SK-N-SH treated with all-trans-retinoic acid at 6 μM for 48 hours (cell line): Measurements from ENCODE around the gene NGEF.

Experiments used
- ATAC-seq: fragments of 200-7000 bp; cut with Tn5 transposase; 3 replicates; pipeline ENCODE4 v1.9.1; 2020; ENCODE audit warnings: mild to moderate bottlenecking, moderate library complexity
- BACH2 ChIP-seq: fragments of 250-450 bp; sonication (Bioruptor Pico); IDR thresholded peaks from 2 replicates; pipeline ENCODE4 v1.9.0; 2021; ENCODE audit warnings: mild to moderate bottlenecking, borderline replicate concordance
- CREB5 ChIP-seq: fragments of 250-450 bp; sonication (Bioruptor Pico); IDR thresholded peaks from 2 replicates; pipeline ENCODE4 v1.5.1; 2020; ENCODE audit warnings: low read depth, mild to moderate bottlenecking, moderate library complexity
- CSRNP3 ChIP-seq: fragments of 250-450 bp; sonication (Bioruptor Pico); IDR thresholded peaks from 2 replicates; pipeline ENCODE4 v1.5.1; 2021; ENCODE audit warnings: mild to moderate bottlenecking, moderate library complexity
- GLIS3 ChIP-seq: fragments of 250-450 bp; sonication (Bioruptor Pico); IDR thresholded peaks from 2 replicates; pipeline ENCODE4 v1.5.0; 2020; ENCODE audit warnings: mild to moderate bottlenecking, moderate library complexity
- PPARA ChIP-seq: fragments of 250-450 bp; sonication (Bioruptor Pico); IDR thresholded peaks from 2 replicates; pipeline ENCODE4 v1.5.0; 2020; ENCODE audit warnings: mild to moderate bottlenecking, borderline replicate concordance
- RARB ChIP-seq: fragments of 250-450 bp; sonication (Bioruptor Pico); IDR thresholded peaks from 2 replicates; pipeline ENCODE4 v1.8.0; 2021; ENCODE audit warnings: mild to moderate bottlenecking, moderate library complexity
- SNAI2 ChIP-seq: fragments of 250-450 bp; sonication (Bioruptor Pico); IDR thresholded peaks from 2 replicates; pipeline ENCODE4 v1.5.0; 2020; ENCODE audit warnings: mild to moderate bottlenecking, moderate library complexity
- TCF4 ChIP-seq: fragments of 250-450 bp; sonication (Bioruptor Pico); IDR thresholded peaks from 2 replicates; pipeline ENCODE4 v1.8.0; 2021; ENCODE audit warnings: mild to moderate bottlenecking, moderate library complexity, borderline replicate concordance
- TOX ChIP-seq: fragments of 250-450 bp; sonication (Bioruptor Pico); IDR thresholded peaks from 2 replicates; pipeline ENCODE4 v1.8.0; 2021; ENCODE audit warnings: mild to moderate bottlenecking, moderate library complexity, borderline replicate concordance
- TSHZ2 ChIP-seq: fragments of 250-450 bp; sonication (Bioruptor Pico); IDR thresholded peaks from 2 replicates; pipeline ENCODE4 v1.5.0; 2020; ENCODE audit warnings: mild to moderate bottlenecking, moderate library complexity
- ZC3H10 ChIP-seq: fragments of 250-450 bp; sonication (Bioruptor Pico); IDR thresholded peaks from 2 replicates; pipeline ENCODE4 v1.5.1; 2021; ENCODE audit warnings: mild to moderate bottlenecking, moderate library complexity
- ZFP30 ChIP-seq: fragments of 450-650 bp; formaldehyde crosslinking; IDR thresholded peaks from 2 replicates; pipeline ENCODE4 v1.5.0; 2022; ENCODE audit warnings: mild to moderate bottlenecking, moderate library complexity
- ZNF565 ChIP-seq: fragments of 450-650 bp; formaldehyde crosslinking; conservative IDR thresholded peaks from 2 replicates; pipeline ENCODE4 v1.5.0; 2020; ENCODE audit warnings: low read depth, mild to moderate bottlenecking, moderate library complexity
- ZNF70 ChIP-seq: fragments of 450-650 bp; formaldehyde crosslinking; IDR thresholded peaks from 2 replicates; pipeline ENCODE4 v1.5.0; 2020; ENCODE audit warnings: mild to moderate bottlenecking, moderate library complexity
- ZNF8 ChIP-seq: fragments of 450-650 bp; formaldehyde crosslinking; IDR thresholded peaks from 2 replicates; pipeline ENCODE4 v1.5.0; 2020; ENCODE audit warnings: mild to moderate bottlenecking, moderate library complexity
- TF ChIP-seq, protein P1 (sequence below): fragments of 250-450 bp; sonication (Bioruptor Pico); IDR thresholded peaks from 2 replicates; pipeline ENCODE4 v1.8.0; 2020; ENCODE audit warnings: mild to moderate bottlenecking, moderate library complexity, borderline replicate concordance

Gene NGEF

DNA sequence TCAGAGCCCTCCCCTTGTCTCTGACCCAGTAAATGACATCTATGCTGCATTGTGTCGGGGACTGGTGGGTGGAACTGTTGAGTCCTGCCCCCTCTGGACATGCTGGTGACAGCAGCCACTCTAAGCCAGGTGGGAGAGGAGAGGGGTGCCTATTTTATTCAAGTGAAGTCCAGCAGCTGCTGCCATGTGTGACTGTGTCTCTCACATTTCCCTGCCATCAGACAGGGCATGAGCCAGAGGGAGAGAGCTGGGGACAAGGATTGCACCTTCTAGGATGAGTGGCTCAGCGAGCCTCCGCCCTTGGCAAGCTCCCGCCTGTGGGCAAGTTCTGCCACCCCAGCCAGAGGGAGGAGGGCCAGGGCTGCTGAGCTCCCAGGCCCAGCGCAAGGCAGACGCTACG lies 13.7 kb downstream of the NGEF start:
- no peak; the same call in 2 of the 3 replicates for ATAC-seq
- TF ChIP-seq RARB (CRISPR knock-in tag) (no peak), TSHZ2 (CRISPR knock-in tag) (no peak), TOX (CRISPR knock-in tag) (no peak), CREB5 (no peak), ZNF565 (CRISPR knock-in tag) (no peak), GLIS3 (CRISPR knock-in tag) (no peak), SNAI2 (CRISPR knock-in tag) (no peak), PPARA (CRISPR knock-in tag) (no peak), BACH2 (CRISPR knock-in tag) (no peak)
- TF ChIP-seq, protein P1, sequence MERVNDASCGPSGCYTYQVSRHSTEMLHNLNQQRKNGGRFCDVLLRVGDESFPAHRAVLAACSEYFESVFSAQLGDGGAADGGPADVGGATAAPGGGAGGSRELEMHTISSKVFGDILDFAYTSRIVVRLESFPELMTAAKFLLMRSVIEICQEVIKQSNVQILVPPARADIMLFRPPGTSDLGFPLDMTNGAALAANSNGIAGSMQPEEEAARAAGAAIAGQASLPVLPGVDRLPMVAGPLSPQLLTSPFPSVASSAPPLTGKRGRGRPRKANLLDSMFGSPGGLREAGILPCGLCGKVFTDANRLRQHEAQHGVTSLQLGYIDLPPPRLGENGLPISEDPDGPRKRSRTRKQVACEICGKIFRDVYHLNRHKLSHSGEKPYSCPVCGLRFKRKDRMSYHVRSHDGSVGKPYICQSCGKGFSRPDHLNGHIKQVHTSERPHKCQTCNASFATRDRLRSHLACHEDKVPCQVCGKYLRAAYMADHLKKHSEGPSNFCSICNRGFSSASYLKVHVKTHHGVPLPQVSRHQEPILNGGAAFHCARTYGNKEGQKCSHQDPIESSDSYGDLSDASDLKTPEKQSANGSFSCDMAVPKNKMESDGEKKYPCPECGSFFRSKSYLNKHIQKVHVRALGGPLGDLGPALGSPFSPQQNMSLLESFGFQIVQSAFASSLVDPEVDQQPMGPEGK (CRISPR knock-in tag): no peak
- TF ChIP-seq, all 23 proteins: peak for 0

DNA sequence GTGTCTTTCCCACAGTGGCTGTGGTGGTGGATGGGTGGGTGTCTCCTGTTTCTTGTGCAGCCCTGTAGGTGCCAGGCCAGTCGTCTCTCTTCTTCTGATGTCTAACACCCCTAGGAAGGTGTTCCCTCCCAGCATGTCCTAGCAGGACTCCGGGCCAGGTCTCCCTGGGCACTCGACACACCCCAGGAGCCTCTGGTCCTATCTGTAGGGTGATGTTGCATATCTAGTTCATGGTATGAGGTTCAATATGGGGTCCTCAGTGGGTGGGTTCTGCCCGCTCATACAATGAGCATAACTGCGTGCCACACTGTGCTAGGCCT lies 14.4 kb downstream of the NGEF start:
- no peak for ATAC-seq
- TF ChIP-seq CSRNP3 (no peak), TSHZ2 (CRISPR knock-in tag) (no peak), TCF4 (CRISPR knock-in tag) (no peak), ZNF565 (CRISPR knock-in tag) (no peak), PPARA (CRISPR knock-in tag) (no peak), CREB5 (no peak), TOX (CRISPR knock-in tag) (no peak), ZNF70 (no peak)

DNA sequence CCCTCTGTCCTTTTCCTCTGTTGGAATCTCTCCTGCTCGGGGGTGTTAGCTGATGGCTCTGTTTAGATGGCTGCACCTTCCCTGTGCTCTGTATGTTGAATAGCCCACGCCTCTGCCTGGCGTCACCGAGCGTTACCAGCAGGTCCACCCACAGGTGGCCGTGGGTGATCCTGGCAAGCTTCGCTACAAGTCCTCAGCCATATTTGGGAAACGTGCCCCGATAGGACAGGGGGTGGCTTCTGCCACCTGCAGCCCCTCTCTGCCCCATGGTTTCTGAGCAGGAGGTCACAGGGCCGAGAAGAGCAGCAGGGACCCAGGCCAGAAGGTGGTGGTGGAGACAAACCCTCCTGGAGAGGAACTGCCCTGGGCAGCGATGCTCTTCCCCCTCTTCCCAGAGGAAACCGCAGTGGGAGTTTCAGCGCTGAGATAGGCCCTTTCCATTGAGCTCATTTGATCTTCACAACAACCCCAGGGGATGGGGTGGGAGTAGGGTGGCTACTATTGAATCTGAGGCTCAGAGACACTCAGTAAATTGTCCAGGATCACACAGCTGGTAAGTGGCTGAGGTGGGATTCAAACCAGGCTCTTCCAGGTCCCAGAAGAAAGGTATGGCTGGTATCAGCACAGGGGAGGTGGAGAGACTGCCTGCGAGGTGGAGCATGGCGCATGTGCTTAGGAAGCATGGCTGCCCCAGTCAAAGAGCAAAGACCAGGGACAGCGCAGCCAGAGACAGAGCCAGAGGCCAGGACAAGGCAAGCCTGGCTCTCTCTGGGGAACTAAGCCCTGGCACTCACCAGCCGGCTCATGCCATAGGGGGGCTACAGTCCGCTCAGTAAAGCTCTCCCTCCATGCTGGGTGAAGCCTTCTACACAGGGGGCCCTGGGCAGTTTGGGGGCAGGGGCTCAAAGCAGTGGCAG lies 15.0 kb downstream of the NGEF start:
- ATAC-seq: no peak
- TF ChIP-seq TSHZ2 (CRISPR knock-in tag): no peak
- TF ChIP-seq PPARA (CRISPR knock-in tag): no peak
- no peak for TF ChIP-seq ZC3H10 (CRISPR knock-in tag)
- TF ChIP-seq ZNF565 (CRISPR knock-in tag): no peak
- no peak for TF ChIP-seq CREB5
- TF ChIP-seq ZNF8: no peak
- no peak for TF ChIP-seq ZFP30 (CRISPR knock-in tag)
